Measurements from ENCODE around the gene HRH2. TPM values are rescaled to one million over a fixed set of nuclear protein-coding genes. Genes with fewer than 3 reads are reported as not detected.

The HRH2 gene
- polyA plus RNA-seq, 1 donor (not counting 4 experiments of a cell fraction or from before 2014, with no cell fraction given): not detected

GRCh38 chr5:175614223-175614815 is 43.6 kb upstream of the HRH2 start:
- no peak for TF ChIP-seq EZH2 (IDR thresholded peaks at IDR 0.05; ENCODE audit: low read length)
- TF ChIP-seq CTCF (optimal IDR thresholded peaks at IDR 0.05 in 1 of 3, IDR thresholded peaks at IDR 0.05 in 1 of 3, conservative IDR thresholded peaks at IDR 0.05 in 1 of 3; ENCODE audit: extremely low read depth in 1 of 3, insufficient read depth in 2 of 3, low read length in 3 of 3): no peak
- H3K9me1 ChIP-seq (ENCODE audit: control insufficient read depth, extremely low read depth, insufficient read depth, low read length): no peaks in the 10 kb centered on the region
- H4K20me1 ChIP-seq (ENCODE audit: control insufficient read depth, extremely low read depth, insufficient read depth, low read length): no peaks in the 10 kb centered on the region
- H3K36me3 ChIP-seq (ENCODE audit: control insufficient read depth in 2 of 2, extremely low read depth in 1 of 2, insufficient read depth in 2 of 2, low read length in 2 of 2): no peaks in the 10 kb centered on the region
- no peaks in the 10 kb centered on the region for H3K79me2 ChIP-seq (ENCODE audit: control insufficient read depth, insufficient read depth, low read length)
- H3K27ac ChIP-seq (ENCODE audit: control insufficient read depth, insufficient read depth, low read length): no peak overlapping the region
- no peak overlapping the region for H3K4me2 ChIP-seq (ENCODE audit: control insufficient read depth, extremely low read depth, insufficient read depth, low read depth, low read length)
- dilution Hi-C loops (cut with MboI; ENCODE audit: extremely low pct_ligation_motif_present, low sequenced_read_pairs): no loop called here
- no peaks in the 10 kb centered on the region for H3K4me1 ChIP-seq (ENCODE audit: control insufficient read depth, extremely low read depth, insufficient read depth, low read length)
- H3K9ac ChIP-seq (ENCODE audit: control insufficient read depth, extremely low read depth, insufficient read depth, low read length): no peak overlapping the region
- no peaks in the 10 kb centered on the region for H3K9me3 ChIP-seq (ENCODE audit: control insufficient read depth, low read depth, low read length)
- no peaks in the 10 kb centered on the region for H3K27me3 ChIP-seq (ENCODE audit: control insufficient read depth, extremely low read depth, insufficient read depth, low read length)
- FAIRE-seq (no peak), DNase-seq (ENCODE audit: low read depth, low spot score) (no peak)
- H2AFZ ChIP-seq (ENCODE audit: control insufficient read depth, low read length): no peak overlapping the region
- no peak overlapping the region for H3K4me3 ChIP-seq (ENCODE audit: control insufficient read depth in 2 of 3, extremely low read depth in 1 of 3, insufficient read depth in 2 of 3, low read depth in 1 of 3, low read length in 3 of 3)

- no peak overlapping the region for H3K4me2 ChIP-seq (ENCODE audit: control insufficient read depth, extremely low read depth, insufficient read depth, low read depth, low read length)
- no peak for FAIRE-seq
- no peaks in the 10 kb centered on the region for H3K4me1 ChIP-seq (ENCODE audit: control insufficient read depth, extremely low read depth, insufficient read depth, low read length)
- H3K27me3 ChIP-seq (ENCODE audit: control insufficient read depth, extremely low read depth, insufficient read depth, low read length): no peaks in the 10 kb centered on the region
- no peak overlapping the region for H3K4me3 ChIP-seq (ENCODE audit: control insufficient read depth in 2 of 3, extremely low read depth in 1 of 3, insufficient read depth in 2 of 3, low read depth in 1 of 3, low read length in 3 of 3)
- no peak for DNase-seq (ENCODE audit: low read depth, low spot score)
- H3K9me3 ChIP-seq (ENCODE audit: control insufficient read depth, low read depth, low read length): no peaks in the 10 kb centered on the region
- H3K9me1 ChIP-seq (ENCODE audit: control insufficient read depth, extremely low read depth, insufficient read depth, low read length): no peaks in the 10 kb centered on the region
- dilution Hi-C loops (cut with MboI; ENCODE audit: extremely low pct_ligation_motif_present, low sequenced_read_pairs): no loop called here
- no peaks in the 10 kb centered on the region for H3K36me3 ChIP-seq (ENCODE audit: control insufficient read depth in 2 of 2, extremely low read depth in 1 of 2, insufficient read depth in 2 of 2, low read length in 2 of 2)
- no peak for TF ChIP-seq EZH2 (IDR thresholded peaks at IDR 0.05; ENCODE audit: low read length)
- TF ChIP-seq CTCF (optimal IDR thresholded peaks at IDR 0.05 in 1 of 3, IDR thresholded peaks at IDR 0.05 in 1 of 3, conservative IDR thresholded peaks at IDR 0.05 in 1 of 3; ENCODE audit: extremely low read depth in 1 of 3, insufficient read depth in 2 of 3, low read length in 3 of 3): no peak
- no peak overlapping the region for H3K9ac ChIP-seq (ENCODE audit: control insufficient read depth, extremely low read depth, insufficient read depth, low read length)
- H2AFZ ChIP-seq (ENCODE audit: control insufficient read depth, low read length): no peak overlapping the region
- H4K20me1 ChIP-seq (ENCODE audit: control insufficient read depth, extremely low read depth, insufficient read depth, low read length): no peaks in the 10 kb centered on the region
- no peaks in the 10 kb centered on the region for H3K79me2 ChIP-seq (ENCODE audit: control insufficient read depth, insufficient read depth, low read length)
- H3K27ac ChIP-seq (ENCODE audit: control insufficient read depth, insufficient read depth, low read length): no peak overlapping the region
These were observed 43.0 kb upstream of the HRH2 start for GRCh38 chr5:175614861-175615260.
